Measurements from ENCODE around the gene KLK12. TPM values are rescaled to one million over a fixed set of nuclear protein-coding genes. Genes with fewer than 3 reads are reported as not detected.

Gene KLK12
- polyA plus RNA-seq, 4 donors, result 1.4 to 10.6 (median 2.7) TPM; not detected in 1

DNA sequence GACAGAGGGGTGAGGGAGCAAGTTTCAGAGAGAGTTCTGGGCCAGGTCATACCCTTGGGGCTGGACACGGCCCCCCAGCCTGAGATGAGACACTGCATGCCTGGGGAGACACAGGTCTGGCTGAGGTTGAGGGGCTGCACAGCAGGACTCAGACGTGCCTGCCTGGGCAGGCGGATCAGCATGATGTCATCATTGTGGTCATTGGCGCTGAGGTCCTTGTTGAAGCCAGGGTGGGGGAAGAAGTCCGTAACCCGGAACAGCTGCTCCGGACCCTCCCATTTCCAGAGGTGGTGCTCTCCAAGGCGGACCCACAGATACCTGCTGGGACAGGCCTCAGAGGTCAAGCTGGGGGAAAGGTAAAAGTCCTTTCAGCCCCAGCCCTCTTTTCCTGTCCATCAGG lies 28.4 kb downstream of the KLK12 start:
- Histone ChIP-seq H3K27me3 (ENCODE audit: control insufficient read depth in 3 of 3, insufficient read depth in 3 of 3, low read length in 3 of 3) (peaks cover 0 to 8% (median 4%) of the 10 kb centered on the region in 3 donors), H3K9me3 (ENCODE audit: control insufficient read depth in 2 of 2, insufficient read depth in 1 of 2, low read depth in 1 of 2, low read length in 1 of 2) (peaks cover 0 to 3% of the 10 kb centered on the region in 2 donors), H3K36me3 (ENCODE audit: control insufficient read depth in 3 of 3, insufficient read depth in 2 of 3, low read depth in 1 of 3, low read length in 3 of 3) (no peaks in the 10 kb centered on the region), H3K4me1 (ENCODE audit: control insufficient read depth in 3 of 3, insufficient read depth in 2 of 3, low read depth in 1 of 3, low read length in 2 of 3) (no peaks in the 10 kb centered on the region), H3K27ac (ENCODE audit: low read depth in 1 of 3, low read length in 2 of 3) (no peak overlapping the region), H3K4me3 (ENCODE audit: low read depth in 1 of 3, low read length in 3 of 3) (no peak overlapping the region)
- DNase-seq, result no peak
- 54 to 66% (median 54%) methylated on average over 7 to 8 of the region's 8 CpGs for WGBS, 3 donors
- FAIRE-seq, result no peak

DNA sequence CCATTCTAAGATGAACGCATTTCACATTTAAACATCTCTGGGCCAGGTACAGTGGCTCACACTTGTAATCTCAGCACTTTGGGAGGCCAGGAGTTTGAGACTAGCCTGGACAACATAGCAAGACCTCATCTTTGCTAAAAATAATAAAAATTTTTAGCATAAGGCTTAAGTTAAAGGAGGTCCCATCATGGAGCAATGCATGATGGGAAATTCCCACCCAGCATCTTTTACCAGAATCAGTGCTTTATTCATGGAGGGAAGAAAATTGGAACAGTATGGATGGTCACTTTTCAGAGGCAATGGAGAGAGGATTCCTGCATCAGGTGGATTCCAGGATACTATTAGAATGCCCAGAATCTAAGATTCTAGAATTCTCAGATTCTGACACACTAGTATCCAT lies 29.6 kb downstream of the KLK12 start:
- WGBS, 3 donors, result 81 to 90% (median 88%) methylated on average over 1 of the region's 1 CpG
- Histone ChIP-seq H3K27me3 (ENCODE audit: control insufficient read depth in 3 of 3, insufficient read depth in 3 of 3, low read length in 3 of 3) (peaks cover 0 to 11% (median 11%) of the 10 kb centered on the region in 3 donors), H3K9me3 (ENCODE audit: control insufficient read depth in 2 of 2, insufficient read depth in 1 of 2, low read depth in 1 of 2, low read length in 1 of 2) (peaks cover 0 to 3% of the 10 kb centered on the region in 2 donors), H3K4me1 (ENCODE audit: control insufficient read depth in 3 of 3, insufficient read depth in 2 of 3, low read depth in 1 of 3, low read length in 2 of 3) (no peaks in the 10 kb centered on the region), H3K4me3 (ENCODE audit: low read depth in 1 of 3, low read length in 3 of 3) (no peak overlapping the region), H3K27ac (ENCODE audit: low read depth in 1 of 3, low read length in 2 of 3) (no peak overlapping the region), H3K36me3 (ENCODE audit: control insufficient read depth in 3 of 3, insufficient read depth in 2 of 3, low read depth in 1 of 3, low read length in 3 of 3) (no peaks in the 10 kb centered on the region)
- FAIRE-seq, result no peak
- DNase-seq, result no peak

DNA sequence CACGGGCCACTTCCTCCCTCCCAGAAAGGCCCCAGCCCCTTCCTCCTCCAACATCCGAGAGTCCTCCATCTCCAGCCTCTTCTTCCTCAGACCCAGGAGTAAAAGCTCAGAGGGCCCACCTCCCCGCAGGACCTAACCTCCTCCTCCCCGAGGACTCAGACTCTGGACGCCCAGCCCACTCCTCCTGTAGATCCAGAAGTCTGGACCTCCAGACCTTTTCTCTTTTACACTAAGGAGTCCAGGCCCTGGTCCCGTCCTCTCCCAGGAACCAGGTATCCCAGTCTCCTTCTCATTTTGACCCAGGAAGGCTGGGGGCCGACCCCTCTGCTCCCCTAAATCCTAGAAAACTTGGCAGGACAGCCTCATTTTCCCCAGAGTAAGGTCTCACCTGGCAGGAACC lies 31.5 kb downstream of the KLK12 start:
- H3K4me3 ChIP-seq (ENCODE audit: low read depth in 1 of 3, low read length in 3 of 3), result no peak overlapping the region
- peaks cover 0 to 11% (median 11%) of the 10 kb centered on the region in 3 donors for H3K27me3 ChIP-seq (ENCODE audit: control insufficient read depth in 3 of 3, insufficient read depth in 3 of 3, low read length in 3 of 3)
- H3K4me1 ChIP-seq (ENCODE audit: control insufficient read depth in 3 of 3, insufficient read depth in 2 of 3, low read depth in 1 of 3, low read length in 2 of 3), result no peaks in the 10 kb centered on the region
- DNase-seq (no peak), FAIRE-seq (no peak)
- peaks cover 0 to 3% of the 10 kb centered on the region in 2 donors for H3K9me3 ChIP-seq (ENCODE audit: control insufficient read depth in 2 of 2, insufficient read depth in 1 of 2, low read depth in 1 of 2, low read length in 1 of 2)
- no peak overlapping the region for H3K27ac ChIP-seq (ENCODE audit: low read depth in 1 of 3, low read length in 2 of 3)
- WGBS, 3 donors, result 73 to 80% (median 79%) methylated on average over 7 of the region's 7 CpGs
- no peaks in the 10 kb centered on the region for H3K36me3 ChIP-seq (ENCODE audit: control insufficient read depth in 3 of 3, insufficient read depth in 2 of 3, low read depth in 1 of 3, low read length in 3 of 3)

DNA sequence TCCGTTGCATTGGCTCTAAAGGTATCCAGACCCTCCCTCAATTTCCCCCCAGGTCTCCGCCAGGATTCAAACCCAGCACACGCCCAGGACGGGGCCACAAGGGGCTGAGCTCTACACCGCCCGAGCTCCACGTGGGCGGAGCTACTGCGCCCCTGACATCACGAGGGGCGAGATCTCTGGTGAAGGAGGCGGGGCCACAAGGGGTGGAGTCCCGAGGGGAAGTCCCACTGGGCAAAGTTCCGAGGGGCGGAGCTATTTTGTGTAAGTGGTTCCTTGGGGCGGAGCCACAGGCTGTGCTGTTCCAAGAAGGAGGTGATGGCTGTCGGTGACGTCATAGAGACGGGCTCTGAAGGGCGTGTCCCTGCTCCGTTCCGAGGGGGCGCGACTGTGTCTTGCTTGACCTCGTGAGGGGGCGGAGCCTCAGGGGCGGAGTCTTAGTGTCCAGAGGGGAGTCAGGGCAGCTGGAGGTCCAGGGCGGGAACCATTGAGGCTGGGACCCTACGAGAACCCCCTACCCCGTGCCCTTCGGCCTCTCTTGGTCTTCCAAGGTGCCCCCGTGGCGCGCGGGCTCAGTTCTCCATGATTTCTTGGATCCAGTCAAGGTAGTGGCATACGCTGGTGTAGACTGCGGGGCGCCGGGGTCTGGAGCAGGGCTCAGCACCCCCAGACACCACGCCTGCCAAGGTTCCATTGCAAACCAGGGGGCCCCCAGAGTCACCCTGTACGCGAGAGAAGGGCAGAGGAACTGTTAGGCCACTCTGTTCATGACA lies 32.1 kb downstream of the KLK12 start:
- WGBS, 3 donors, result 46 to 64% (median 62%) methylated on average over 31 to 42 of the region's 42 CpGs
- peak in 1 of 2 donors; percentile 10 for DNase-seq
- peaks cover 0 to 3% of the 10 kb centered on the region in 2 donors for H3K9me3 ChIP-seq (ENCODE audit: control insufficient read depth in 2 of 2, insufficient read depth in 1 of 2, low read depth in 1 of 2, low read length in 1 of 2)
- H3K4me3 ChIP-seq (ENCODE audit: low read depth in 1 of 3, low read length in 3 of 3), result no peak overlapping the region
- H3K4me1 ChIP-seq (ENCODE audit: control insufficient read depth in 3 of 3, insufficient read depth in 2 of 3, low read depth in 1 of 3, low read length in 2 of 3), result no peaks in the 10 kb centered on the region
- peaks cover 0 to 11% (median 11%) of the 10 kb centered on the region in 3 donors for H3K27me3 ChIP-seq (ENCODE audit: control insufficient read depth in 3 of 3, insufficient read depth in 3 of 3, low read length in 3 of 3)
- no peak overlapping the region for H3K27ac ChIP-seq (ENCODE audit: low read depth in 1 of 3, low read length in 2 of 3)
- no peaks in the 10 kb centered on the region for H3K36me3 ChIP-seq (ENCODE audit: control insufficient read depth in 3 of 3, insufficient read depth in 2 of 3, low read depth in 1 of 3, low read length in 3 of 3)
- no peak for FAIRE-seq

DNA sequence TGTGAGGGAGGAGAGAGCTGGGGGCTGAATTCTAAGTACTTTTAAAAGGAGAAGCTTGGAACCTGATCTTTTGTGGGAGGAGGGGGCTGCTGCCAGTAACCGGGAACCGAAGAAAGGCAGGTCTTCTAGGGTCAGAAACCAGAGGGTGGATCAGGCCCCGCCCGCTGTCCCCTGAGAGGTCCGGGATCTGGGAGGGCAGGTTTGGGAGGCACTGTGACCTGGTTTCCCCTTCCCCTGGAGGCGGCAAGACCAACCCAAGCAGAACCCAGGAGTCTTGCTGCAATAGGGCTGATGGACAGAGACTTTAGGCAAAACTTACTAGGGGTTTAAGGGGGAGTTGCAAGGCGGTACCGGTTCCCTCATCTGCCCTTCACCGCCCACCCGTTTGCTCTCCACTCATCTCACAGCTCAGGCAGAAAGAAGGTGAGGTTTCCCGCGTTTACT lies 32.7 kb downstream of the KLK12 start:
- peaks cover 0 to 3% of the 10 kb centered on the region in 2 donors for H3K9me3 ChIP-seq (ENCODE audit: control insufficient read depth in 2 of 2, insufficient read depth in 1 of 2, low read depth in 1 of 2, low read length in 1 of 2)
- no peaks in the 10 kb centered on the region for H3K36me3 ChIP-seq (ENCODE audit: control insufficient read depth in 3 of 3, insufficient read depth in 2 of 3, low read depth in 1 of 3, low read length in 3 of 3)
- H3K27ac ChIP-seq (ENCODE audit: low read depth in 1 of 3, low read length in 2 of 3), result no peak overlapping the region
- H3K4me3 ChIP-seq (ENCODE audit: low read depth in 1 of 3, low read length in 3 of 3), result no peak overlapping the region
- H3K4me1 ChIP-seq (ENCODE audit: control insufficient read depth in 3 of 3, insufficient read depth in 2 of 3, low read depth in 1 of 3, low read length in 2 of 3), result no peaks in the 10 kb centered on the region
- 36 to 58% (median 48%) methylated on average over 12 of the region's 12 CpGs for WGBS, 3 donors
- FAIRE-seq, result no peak
- H3K27me3 ChIP-seq (ENCODE audit: control insufficient read depth in 3 of 3, insufficient read depth in 3 of 3, low read length in 3 of 3), result peaks cover 0 to 11% (median 11%) of the 10 kb centered on the region in 3 donors
- DNase-seq, result no peak

DNA sequence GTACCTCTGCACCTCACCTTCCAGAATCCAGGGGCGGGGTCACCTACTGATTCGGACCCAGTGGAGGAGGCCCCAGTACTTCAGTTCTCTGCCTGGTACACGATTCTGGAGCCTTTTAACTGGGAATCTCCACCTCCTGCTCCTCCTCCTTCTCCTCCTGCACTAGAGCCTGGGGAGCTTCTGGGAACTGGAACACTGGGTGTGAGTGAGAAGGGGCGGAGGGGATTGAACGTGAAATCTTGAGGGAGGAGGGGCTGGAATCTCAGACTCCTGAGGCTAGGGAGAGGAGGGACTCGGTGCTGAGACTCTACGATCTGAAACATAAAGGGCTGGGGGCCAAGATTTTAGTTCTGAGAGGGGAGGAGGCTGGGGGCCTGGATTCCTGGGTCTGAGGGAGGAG lies 33.3 kb downstream of the KLK12 start, which contains the start of gene KLK8:
Gene KLK8, minus strand, starts transcription at position 90 of the 400 bp plus-strand sequence. CDS start 437 bp downstream, outside the sequence.
- Histone ChIP-seq H3K9me3 (ENCODE audit: control insufficient read depth in 2 of 2, insufficient read depth in 1 of 2, low read depth in 1 of 2, low read length in 1 of 2) (peaks cover 0 to 3% of the 10 kb centered on the region in 2 donors), H3K27me3 (ENCODE audit: control insufficient read depth in 3 of 3, insufficient read depth in 3 of 3, low read length in 3 of 3) (peaks cover 0 to 11% (median 11%) of the 10 kb centered on the region in 3 donors), H3K36me3 (ENCODE audit: control insufficient read depth in 3 of 3, insufficient read depth in 2 of 3, low read depth in 1 of 3, low read length in 3 of 3) (no peaks in the 10 kb centered on the region), H3K4me3 (ENCODE audit: low read depth in 1 of 3, low read length in 3 of 3) (no peak within 1 kb of the TSS), H3K27ac (ENCODE audit: low read depth in 1 of 3, low read length in 2 of 3) (no peak within 1 kb of the TSS), H3K4me1 (ENCODE audit: control insufficient read depth in 3 of 3, insufficient read depth in 2 of 3, low read depth in 1 of 3, low read length in 2 of 3) (no peaks in the 10 kb centered on the region)
- FAIRE-seq, result no peak
- DNase-seq, result no peak
- WGBS, 3 donors, result 27 to 41% (median 29%) methylated on average over 6 to 7 of the region's 7 CpGs

DNA sequence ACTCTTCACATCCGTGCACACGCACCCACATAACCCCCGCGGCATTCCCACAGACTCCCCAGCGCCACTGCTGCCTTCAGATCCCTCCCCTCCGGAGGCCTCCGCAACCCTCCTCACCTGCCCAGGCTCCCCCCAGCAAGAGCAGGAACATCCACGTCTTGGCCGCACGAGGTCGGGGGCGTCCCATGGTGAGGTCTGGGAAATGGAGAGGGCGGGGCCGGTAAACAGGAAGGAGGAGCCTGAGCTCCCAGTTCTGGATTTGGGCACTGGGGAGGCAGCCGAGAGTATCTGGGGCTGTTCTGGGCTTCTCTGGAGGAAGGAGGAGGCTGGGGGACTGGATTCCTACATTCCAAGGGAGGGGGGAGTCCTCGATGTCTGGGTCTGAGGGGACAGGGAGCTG lies 33.8 kb downstream of the KLK12 start:
- Histone ChIP-seq H3K4me3 (ENCODE audit: low read depth in 1 of 3, low read length in 3 of 3) (no peak overlapping the region), H3K27me3 (ENCODE audit: control insufficient read depth in 3 of 3, insufficient read depth in 3 of 3, low read length in 3 of 3) (peaks cover 0 to 11% (median 9%) of the 10 kb centered on the region in 3 donors), H3K27ac (ENCODE audit: low read depth in 1 of 3, low read length in 2 of 3) (no peak overlapping the region), H3K9me3 (ENCODE audit: control insufficient read depth in 2 of 2, insufficient read depth in 1 of 2, low read depth in 1 of 2, low read length in 1 of 2) (peaks cover 0 to 3% of the 10 kb centered on the region in 2 donors), H3K36me3 (ENCODE audit: control insufficient read depth in 3 of 3, insufficient read depth in 2 of 3, low read depth in 1 of 3, low read length in 3 of 3) (no peaks in the 10 kb centered on the region), H3K4me1 (ENCODE audit: control insufficient read depth in 3 of 3, insufficient read depth in 2 of 3, low read depth in 1 of 3, low read length in 2 of 3) (no peaks in the 10 kb centered on the region)
- no peak for FAIRE-seq
- WGBS, 3 donors, result 32 to 38% (median 38%) methylated on average over 16 of the region's 16 CpGs
- no peak for DNase-seq

DNA sequence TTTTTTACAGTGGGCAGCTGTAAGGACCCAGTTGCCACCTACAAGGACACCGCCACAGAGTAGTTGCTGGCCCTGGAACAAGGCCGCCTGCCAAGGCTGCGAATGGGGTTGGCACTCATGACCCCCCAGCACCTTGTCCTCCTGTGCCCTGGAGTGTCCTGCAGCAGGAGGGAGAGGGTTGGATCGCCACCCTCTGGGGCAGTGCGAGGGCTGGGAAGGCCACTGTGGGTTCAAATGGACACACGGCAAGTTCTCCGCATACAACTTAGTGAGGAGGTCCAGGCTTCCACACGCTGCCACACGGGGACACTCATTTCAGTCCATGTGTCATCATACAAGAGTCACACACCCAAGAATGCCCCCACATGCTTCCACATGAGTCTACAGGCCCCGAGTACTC lies 34.4 kb downstream of the KLK12 start:
- no peaks in the 10 kb centered on the region for H3K4me1 ChIP-seq (ENCODE audit: control insufficient read depth in 3 of 3, insufficient read depth in 2 of 3, low read depth in 1 of 3, low read length in 2 of 3)
- H3K4me3 ChIP-seq (ENCODE audit: low read depth in 1 of 3, low read length in 3 of 3), result no peak overlapping the region
- no peak overlapping the region for H3K27ac ChIP-seq (ENCODE audit: low read depth in 1 of 3, low read length in 2 of 3)
- DNase-seq, result no peak
- no peaks in the 10 kb centered on the region for H3K36me3 ChIP-seq (ENCODE audit: control insufficient read depth in 3 of 3, insufficient read depth in 2 of 3, low read depth in 1 of 3, low read length in 3 of 3)
- no peak for FAIRE-seq
- 81 to 89% (median 86%) methylated on average over 10 of the region's 10 CpGs for WGBS, 3 donors
- H3K27me3 ChIP-seq (ENCODE audit: control insufficient read depth in 3 of 3, insufficient read depth in 3 of 3, low read length in 3 of 3), result peaks cover 0 to 11% (median 9%) of the 10 kb centered on the region in 3 donors
- peaks cover 0 to 3% of the 10 kb centered on the region in 2 donors for H3K9me3 ChIP-seq (ENCODE audit: control insufficient read depth in 2 of 2, insufficient read depth in 1 of 2, low read depth in 1 of 2, low read length in 1 of 2)
